Neural crest cell (in vitro differentiated cells): ENCODE results near the gene SOX10. TPM values are rescaled to one million over a fixed set of nuclear protein-coding genes. Genes with fewer than 3 reads are reported as not detected.
A peak's percentile ranks its signal among the peaks of the same experiment; 100 is the strongest.

Experiments
- DNase-seq: peaks from one replicate; pipeline ENCODE4 v3.0.0; 2021; ENCODE audit warnings: low read depth, mixed read lengths, low spot score
- H3K27ac Mint-ChIP-seq: one replicate; pipeline ENCODE4 v1.8.0; 2021; ENCODE audit warnings: mild to moderate bottlenecking, mixed read lengths; ENCODE audit not compliant: unreplicated experiment
- H3K27me3 Mint-ChIP-seq: 2 replicates; pipeline ENCODE4 v1.8.0; 2021; ENCODE audit warnings: low read depth, mild to moderate bottlenecking, mixed read lengths
- H3K36me3 Mint-ChIP-seq: 2 replicates; pipeline ENCODE4 v1.8.0; 2021; ENCODE audit warnings: low read depth, mild to moderate bottlenecking, mixed read lengths
- H3K4me1 Mint-ChIP-seq: 2 replicates; pipeline ENCODE4 v1.8.0; 2021; ENCODE audit warnings: mixed read lengths
- H3K4me3 Mint-ChIP-seq: one replicate; pipeline ENCODE4 v1.8.0; 2021; ENCODE audit warnings: mild to moderate bottlenecking, mixed read lengths
- H3K9me3 Mint-ChIP-seq: 2 replicates; pipeline ENCODE4 v1.8.0; 2021; ENCODE audit warnings: mixed read lengths
- CTCF ChIP-seq: fragments of 200-600 bp; sonication (generic); conservative IDR thresholded peaks from 2 replicates; pipeline ENCODE4 v1.5.0; 2021; ENCODE audit warnings: antibody characterized with exemption, mild to moderate bottlenecking
- total RNA-seq: library from RNA; stranded (reverse); gene quantifications from 2 replicates; pipeline ENCODE4 v1.2.1, GENCODE V29; 2021

SOX10 gene
- total RNA-seq, 1 donor from 2014 or later, result 279 TPM

GRCh38 chr22:37940698-37941376 lies 43.5 kb downstream of the SOX10 start:
- H3K27ac Mint-ChIP-seq, result peak overlapping the region; percentile 60

GRCh38 chr22:37933711-37934376 lies 50.5 kb downstream of the SOX10 start:
- peak; percentile 93 for DNase-seq
- H3K4me1 Mint-ChIP-seq, result peaks cover 8% of the 10 kb centered on the region
- no peaks in the 10 kb centered on the region for H3K27me3 Mint-ChIP-seq
- H3K9me3 Mint-ChIP-seq, result no peaks in the 10 kb centered on the region
- peaks cover 3% of the 10 kb centered on the region for H3K36me3 Mint-ChIP-seq
- H3K4me3 Mint-ChIP-seq, result no peak overlapping the region
- H3K27ac Mint-ChIP-seq, result peak overlapping the region; percentile 67
- TF ChIP-seq CTCF, result peak; percentile 94

More at GRCh38 chr22:37940698-37941376, 43.5 kb downstream of the SOX10 start:
- Mint-ChIP-seq H3K27me3 (no peaks in the 10 kb centered on the region), H3K4me3 (no peak overlapping the region), H3K4me1 (no peaks in the 10 kb centered on the region), H3K9me3 (no peaks in the 10 kb centered on the region), H3K36me3 (no peaks in the 10 kb centered on the region)
- no peak for TF ChIP-seq CTCF
- no peak for DNase-seq

GRCh38 chr22:37932821-37933578 lies 51.4 kb downstream of the SOX10 start:
- DNase-seq, result no peak
- no peaks in the 10 kb centered on the region for H3K27me3 Mint-ChIP-seq
- peaks cover 6% of the 10 kb centered on the region for H3K36me3 Mint-ChIP-seq
- no peak for TF ChIP-seq CTCF
- H3K4me1 Mint-ChIP-seq, result peaks cover 8% of the 10 kb centered on the region
- H3K4me3 Mint-ChIP-seq, result no peak overlapping the region
- no peak overlapping the region for H3K27ac Mint-ChIP-seq
- H3K9me3 Mint-ChIP-seq, result no peaks in the 10 kb centered on the region

- Mint-ChIP-seq H3K9me3 (no peaks in the 10 kb centered on the region), H3K4me1 (peaks cover 8% of the 10 kb centered on the region), H3K27me3 (no peaks in the 10 kb centered on the region), H3K36me3 (peaks cover 6% of the 10 kb centered on the region), H3K4me3 (no peak overlapping the region), H3K27ac (no peak overlapping the region)
- no peak for DNase-seq
- TF ChIP-seq CTCF, result no peak
Observed at GRCh38 chr22:37932401-37932800, 52.0 kb downstream of the SOX10 start.

GRCh38 chr22:37931893-37932389 lies 52.4 kb downstream of the SOX10 start:
- no peak for DNase-seq
- Mint-ChIP-seq H3K9me3 (no peaks in the 10 kb centered on the region), H3K4me1 (peaks cover 8% of the 10 kb centered on the region), H3K27me3 (no peaks in the 10 kb centered on the region), H3K27ac (no peak overlapping the region), H3K4me3 (no peak overlapping the region), H3K36me3 (peaks cover 6% of the 10 kb centered on the region)
- no peak for TF ChIP-seq CTCF
